ENCODE results near the gene PRUNE2.

The PRUNE2 gene

GRCh38 chr9:76687861-76688391, 218.0 kb downstream of the PRUNE2 start:
- peak; percentile 36 for DNase-seq

DNA sequence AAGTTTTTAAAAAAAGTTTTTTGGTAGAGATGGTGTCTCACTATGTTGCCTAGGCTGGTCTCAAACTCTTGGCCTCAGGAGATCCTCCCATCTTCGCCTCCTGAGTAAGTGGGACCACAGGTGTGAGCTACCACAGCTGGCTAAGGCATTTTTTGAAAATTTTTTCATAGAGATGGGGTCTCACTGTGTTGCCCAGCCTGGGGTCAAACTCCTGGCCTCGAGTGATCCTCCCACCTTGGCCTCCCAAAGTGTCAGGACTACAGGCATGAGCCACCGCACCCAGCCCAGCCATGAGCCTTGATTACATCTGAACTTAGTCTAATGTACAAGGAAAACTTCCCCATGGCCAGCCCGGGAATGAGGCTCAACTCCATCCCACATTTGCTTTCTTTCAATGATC, 219.2 kb downstream of the PRUNE2 start:
- DNase-seq = no peak

GRCh38 chr9:76684213-76684612, 221.7 kb downstream of the PRUNE2 start:
- no peak for DNase-seq

DNA sequence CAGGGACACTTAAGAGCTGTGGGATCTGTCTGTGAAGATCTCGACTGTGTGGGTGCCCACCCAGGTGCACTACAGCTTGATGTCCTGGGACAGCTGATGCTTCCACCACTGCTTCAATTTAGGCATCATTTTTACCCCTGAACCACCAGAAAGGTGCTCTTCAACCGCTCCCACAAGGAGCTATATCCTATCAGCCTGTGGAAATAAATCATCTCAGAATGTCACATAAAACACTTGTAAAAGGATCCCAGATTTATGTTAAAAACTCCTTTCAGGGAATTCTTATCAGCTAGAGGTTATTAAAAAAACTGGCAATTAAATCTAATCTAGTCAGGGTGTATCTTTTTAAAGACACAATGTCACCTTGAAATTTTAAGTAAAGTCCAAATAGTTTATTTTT, 224.4 kb downstream of the PRUNE2 start:
- no peak for DNase-seq

DNA sequence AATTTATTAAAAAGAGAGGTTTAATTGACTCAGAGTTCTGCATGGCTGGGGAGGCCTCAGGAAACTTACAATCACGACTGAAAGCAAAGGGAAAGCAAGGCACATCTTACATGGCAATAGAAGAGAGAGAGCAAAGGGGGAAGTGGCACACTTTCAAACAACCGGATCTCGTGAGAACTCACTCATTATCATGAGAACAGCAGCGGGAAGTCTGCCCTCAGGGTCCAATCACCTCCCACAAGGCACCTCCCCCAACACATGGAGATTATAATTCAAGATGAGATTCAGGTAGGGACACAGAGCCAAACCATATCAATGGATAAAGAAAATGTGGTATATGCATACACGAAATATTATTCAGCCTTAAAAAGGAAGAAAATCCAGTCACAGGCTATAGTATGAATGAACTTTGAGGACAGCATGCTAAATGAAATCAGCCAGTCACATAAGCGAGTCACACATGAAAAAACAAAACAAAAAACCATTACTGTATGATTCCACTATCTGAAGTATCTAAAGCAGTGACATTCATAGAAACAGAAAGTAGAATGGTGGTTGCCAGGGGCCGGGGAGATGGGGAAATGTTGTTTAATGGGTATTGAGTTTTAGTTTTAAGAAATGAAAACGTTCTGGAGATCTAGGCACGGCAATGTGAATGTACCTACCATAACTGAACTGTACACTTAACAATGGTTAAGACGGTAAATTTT, 225.0 kb downstream of the PRUNE2 start:
- no peak for DNase-seq

- no peak for DNase-seq
Observed at GRCh38 chr9:76677481-76678055, 228.3 kb downstream of the PRUNE2 start.

- DNase-seq = no peak
Observed at GRCh38 chr9:76676857-76677256, 229.1 kb downstream of the PRUNE2 start.

DNA sequence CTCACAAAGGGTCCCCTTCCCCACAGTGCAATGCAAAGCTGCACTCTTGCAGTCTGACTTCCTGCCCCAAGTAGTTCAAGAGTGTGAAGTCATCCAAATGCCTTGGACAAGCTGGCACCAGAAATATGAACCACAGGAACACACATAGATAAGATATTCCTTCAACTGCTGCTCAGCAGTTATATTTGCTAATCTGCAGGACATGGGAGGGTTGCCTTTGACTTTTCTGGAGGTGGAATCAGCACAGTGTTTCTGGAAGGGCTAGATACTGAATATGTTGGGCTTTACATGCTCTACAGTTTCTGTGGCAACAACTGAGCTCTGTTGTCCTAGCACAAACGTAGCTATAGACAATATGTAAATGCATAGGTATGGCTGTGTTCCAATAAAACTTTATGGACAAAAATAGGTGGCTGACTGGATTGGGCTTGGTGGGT, 238.4 kb downstream of the PRUNE2 start:
- no peak for DNase-seq

- peak; percentile 40 for DNase-seq
Observed at GRCh38 chr9:76665966-76666365, 239.9 kb downstream of the PRUNE2 start.

DNA sequence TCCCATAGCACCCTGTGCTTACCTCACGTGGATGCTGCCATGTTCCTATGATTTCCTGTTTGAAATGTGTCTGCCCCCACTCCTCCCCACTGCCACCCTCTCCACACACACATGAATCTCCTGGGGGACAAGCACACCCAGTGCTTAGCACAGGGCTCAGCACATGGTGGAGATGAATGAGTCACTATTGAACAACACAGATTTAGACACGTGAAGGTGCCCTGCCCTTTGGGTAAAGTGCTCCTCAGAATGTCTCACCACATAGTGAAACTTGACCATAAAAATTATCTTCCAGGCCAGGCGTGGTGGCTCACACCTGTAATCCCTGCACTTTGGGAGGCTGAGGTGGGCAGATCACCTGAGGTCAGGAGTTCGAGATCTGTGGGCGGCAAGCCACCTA, 240.5 kb downstream of the PRUNE2 start:
- no peak for DNase-seq

DNA sequence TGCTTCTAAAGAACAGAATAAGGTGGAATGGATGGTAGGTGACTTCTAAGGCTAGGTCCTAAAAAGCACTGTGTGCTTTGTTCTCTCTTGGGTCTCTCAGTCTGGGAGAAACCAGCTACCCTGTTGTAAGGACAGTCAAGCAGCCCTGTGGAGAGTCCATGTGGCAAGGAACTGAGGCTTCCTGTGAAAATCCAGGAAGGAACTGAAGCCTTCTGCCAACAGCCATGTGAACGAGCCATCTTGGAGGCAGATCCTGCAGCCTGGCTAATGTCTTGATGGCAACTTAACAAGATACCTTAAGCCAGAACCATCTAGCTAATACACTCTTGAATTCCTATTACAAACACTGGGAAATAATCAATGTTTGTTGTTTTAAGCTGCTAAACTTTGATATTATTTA, 241.8 kb downstream of the PRUNE2 start:
- no peak for DNase-seq

- no peak for DNase-seq
Observed at GRCh38 chr9:76662476-76663281, 243.2 kb downstream of the PRUNE2 start.

DNA sequence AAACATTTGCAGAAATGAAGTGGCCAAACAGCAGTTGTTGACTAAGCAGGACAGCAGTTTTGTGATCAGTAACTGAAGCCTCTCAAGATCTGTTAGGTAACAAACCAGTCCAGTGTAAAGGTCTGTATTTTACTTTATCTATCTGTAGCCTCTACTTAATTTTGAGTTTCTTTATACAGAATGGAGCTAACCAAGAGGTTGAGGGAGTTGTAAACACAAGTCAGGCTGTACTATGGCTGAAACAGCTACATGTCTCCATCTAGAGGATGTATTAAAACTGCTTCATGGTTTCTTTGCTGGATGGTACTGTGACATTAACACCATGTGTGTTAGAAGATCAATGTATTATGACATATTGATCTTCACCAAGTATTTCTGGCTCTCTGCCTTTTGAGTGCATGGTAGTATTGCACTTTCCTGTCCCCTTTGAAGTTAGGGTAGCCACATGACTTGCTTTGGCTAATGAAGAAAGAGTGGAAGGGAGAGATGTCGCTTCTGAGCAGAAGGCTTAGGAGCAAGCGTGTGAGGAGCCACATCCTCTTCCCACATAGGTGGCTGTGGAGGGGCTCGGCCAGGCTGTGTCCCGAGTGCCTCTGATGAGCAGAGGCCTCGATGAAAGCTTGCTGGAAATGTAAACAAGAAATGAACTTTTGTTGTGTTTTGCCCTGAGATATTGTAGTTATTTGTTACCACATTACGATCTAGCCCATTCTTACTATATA, 247.2 kb downstream of the PRUNE2 start:
- DNase-seq = no peak

- no peak for DNase-seq
Observed at GRCh38 chr9:76657265-76657664, 248.6 kb downstream of the PRUNE2 start.

DNA sequence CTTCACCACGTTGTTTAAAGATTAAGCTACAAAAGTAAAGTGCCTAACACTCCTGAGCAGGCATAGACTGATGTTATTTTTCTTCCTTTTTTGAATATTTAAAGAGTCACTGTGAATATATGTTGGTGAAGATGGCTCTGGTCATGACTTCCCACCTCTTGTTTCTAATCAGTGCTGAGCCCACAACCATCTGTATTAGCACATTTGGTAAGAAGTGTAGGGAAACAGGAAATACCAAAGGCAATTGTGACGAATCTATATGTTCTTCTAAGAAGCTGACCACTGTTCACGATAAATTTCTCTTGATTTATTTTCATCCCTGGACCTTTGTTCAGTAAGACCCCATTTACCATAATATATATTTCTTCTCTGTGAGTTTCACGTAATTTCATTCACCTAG, 249.9 kb downstream of the PRUNE2 start:
- no peak for DNase-seq

DNA sequence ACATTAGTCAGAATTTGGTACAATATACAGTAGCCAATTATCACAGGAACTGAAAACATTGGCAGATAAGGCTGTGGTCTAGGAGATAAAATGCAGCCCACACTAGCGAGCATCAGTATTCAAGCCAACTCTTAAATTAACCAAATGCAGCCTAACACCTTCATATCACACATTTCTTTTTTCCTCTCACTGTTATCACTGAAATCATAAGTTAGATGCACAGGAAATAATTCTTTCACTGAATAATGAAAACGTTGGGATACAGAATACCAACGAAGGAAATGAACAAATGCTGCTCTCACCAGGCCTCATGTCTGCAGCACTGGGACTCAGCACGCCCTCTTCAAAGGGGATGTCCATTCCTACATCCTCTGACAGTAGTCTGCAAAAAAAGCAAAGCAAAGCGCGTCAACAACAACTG, 250.8 kb downstream of the PRUNE2 start:
- DNase-seq = no peak

DNA sequence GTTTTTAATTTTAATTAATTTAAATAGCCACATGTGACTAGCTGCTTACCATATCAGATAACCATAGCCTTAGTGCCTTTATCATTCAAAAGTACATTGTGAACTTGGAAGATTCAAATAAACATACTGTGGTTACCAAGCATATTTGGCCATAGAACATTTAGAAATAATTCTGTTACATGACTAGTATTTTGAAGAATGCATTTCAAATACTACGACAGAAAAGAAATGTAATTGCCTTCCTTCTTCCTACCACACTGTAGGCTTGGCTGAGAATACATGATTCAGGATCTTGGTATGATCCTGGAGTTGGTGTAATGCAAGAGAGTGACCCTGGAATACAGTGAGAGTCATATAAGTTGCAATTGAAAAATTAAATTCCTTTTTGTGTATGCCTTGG, 251.3 kb downstream of the PRUNE2 start:
- DNase-seq = no peak

- no peak for DNase-seq
Observed at GRCh38 chr9:76654051-76654461, 251.9 kb downstream of the PRUNE2 start.

GRCh38 chr9:76652894-76653293, 253.0 kb downstream of the PRUNE2 start:
- no peak for DNase-seq

GRCh38 chr9:76651119-76651705, 254.7 kb downstream of the PRUNE2 start:
- DNase-seq = no peak

DNA sequence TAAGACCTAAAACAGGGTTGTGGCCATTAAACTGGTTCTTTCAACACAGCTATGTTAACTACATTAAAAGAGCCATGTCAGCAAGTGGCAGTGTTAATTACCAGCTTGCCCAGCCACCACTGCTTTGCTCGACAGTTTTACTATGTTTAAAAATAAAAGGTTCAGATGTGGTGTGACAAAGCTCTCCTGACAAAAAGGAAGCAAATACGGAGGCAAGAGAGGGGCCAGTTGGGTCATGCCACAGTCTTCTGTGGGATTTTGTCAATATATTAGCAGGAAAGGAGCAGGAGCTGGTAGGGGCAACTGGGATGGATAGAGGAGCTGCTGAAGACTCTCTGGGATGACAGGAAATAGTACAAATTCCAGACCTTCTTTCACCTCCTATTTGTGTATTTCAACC, 255.2 kb downstream of the PRUNE2 start:
- DNase-seq = no peak

DNA sequence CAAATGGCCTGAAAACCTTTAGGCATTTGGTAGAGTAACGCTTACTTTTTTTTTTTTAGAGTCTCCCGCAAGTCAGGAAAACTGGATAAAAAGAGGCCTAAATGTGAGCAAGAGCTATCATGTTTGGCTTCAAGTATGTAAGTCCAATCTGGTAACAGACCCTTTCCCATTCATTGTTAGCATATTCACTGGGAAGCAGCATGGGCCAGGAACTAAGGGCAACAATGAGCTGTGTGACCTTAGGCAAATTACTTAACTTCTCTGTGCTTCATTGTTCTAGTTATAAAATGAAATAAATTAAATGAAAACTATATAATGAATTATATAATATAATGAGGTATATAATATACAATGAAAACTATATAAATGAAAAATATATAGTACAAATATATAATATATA, 256.0 kb downstream of the PRUNE2 start:
- no peak for DNase-seq

DNA sequence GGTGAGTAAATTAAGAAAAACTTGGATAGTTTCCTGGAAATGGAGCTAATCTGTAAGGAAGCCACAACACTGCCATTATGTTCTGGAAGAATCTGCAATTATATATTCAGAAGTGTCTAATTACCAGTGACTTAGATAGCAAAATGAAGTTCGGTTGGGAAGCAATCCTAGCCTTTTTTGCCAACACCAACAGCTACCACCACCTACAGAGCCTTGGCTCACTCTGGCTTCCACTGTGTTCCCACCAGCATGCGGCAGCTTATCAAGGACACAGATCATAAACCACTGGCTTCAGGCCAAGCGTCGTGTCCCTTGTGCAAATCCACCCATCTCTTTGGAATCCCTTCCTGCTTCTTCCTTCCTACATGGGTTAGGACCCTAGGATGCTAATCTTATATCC, 259.7 kb downstream of the PRUNE2 start:
- DNase-seq = no peak

Data from stimulated activated CD8-positive, alpha-beta memory T cell treated with anti-CD3 and anti-CD28 coated beads, Interleukin-4, amount 100 ng/mL, for 48 hours (primary cell).